A549 (cell line): ENCODE measurements around the gene PIF1. TPM values are rescaled to one million over a fixed set of nuclear protein-coding genes. Genes with fewer than 3 reads are reported as not detected.

ENCODE experiments used
- ATAC-seq, 2 experiments: fragments of 200-7000 bp in 1 of 2; fragments of >200 bp in 1 of 2; cut with Nextera tagmentation in 1 of 2; cut with Tn5 transposase in 1 of 2; 3 replicates each; pipeline versions ENCODE4 v1.8.0 to v1.9.1; 2018 to 2020; ENCODE audit warnings: mild to moderate bottlenecking in 1 of 2, moderate library complexity in 1 of 2
- CTCF ChIA-PET: fragments of 300-600 bp; sonication (Branson Sonifier 250); formaldehyde crosslinking; extraction: SDS; loops from one replicate; lab custom pipeline; 2021; ENCODE audit warnings: antibody characterized with exemption, inconsistent platforms; lab: Yijun Ruan, JAX
- POLR2A ChIA-PET: fragments of 350-600 bp; formaldehyde crosslinking; extraction: SDS; loops from one replicate; lab custom pipeline; 2021; ENCODE audit warnings: antibody characterized with exemption, inconsistent platforms; lab: Yijun Ruan, JAX
- DNase-seq, 2 experiments: peaks; one replicate each; pipeline versions ENCODE4 v3.0.0 to v3.0.0-alpha.2; 2011 to 2016; ENCODE audit warnings: low read depth in 1 of 2, low spot score in 1 of 2
- FAIRE-seq: peaks from 2 replicates; lab custom pipeline; 2011; peaks lifted over from hg19 to GRCh38; lab: Jason Lieb, UNC
- H3K27ac ChIP-seq, 2 experiments: fragments of >200 bp; sonication (Bioruptor Twin); formaldehyde crosslinking; 3 replicates each; pipeline ENCODE4 v1.5.1; 2016 to 2017
- H3K4me1 ChIP-seq: fragments of >200 bp; sonication (Bioruptor Twin); formaldehyde crosslinking; 3 replicates; pipeline ENCODE4 v1.6.1; 2016
- H3K4me2 ChIP-seq: fragments of >200 bp; sonication (Bioruptor Twin); formaldehyde crosslinking; 3 replicates; pipeline ENCODE4 v1.6.1; 2016
- H3K4me3 ChIP-seq: fragments of >200 bp; sonication (Bioruptor Twin); formaldehyde crosslinking; 3 replicates; pipeline ENCODE4 v1.5.1; 2016
- H3K9me3 ChIP-seq: fragments of >200 bp; sonication (Bioruptor Twin); formaldehyde crosslinking; 3 replicates; pipeline ENCODE4 v1.6.1; 2016
- CBX8 ChIP-seq: fragments of 200-600 bp; sonication (generic); IDR thresholded peaks from 2 replicates; pipeline ENCODE4 v1.6.1; 2016
- CEBPB ChIP-seq, 2 experiments: fragments of >200 bp in 1 of 2; sonication (Bioruptor Twin) in 1 of 2; formaldehyde crosslinking in 1 of 2; IDR thresholded peaks; 2 replicates each; pipeline ENCODE4 v1.6.1; 2012 to 2016
- CHD2 ChIP-seq: fragments of 150-350 bp; IDR thresholded peaks from 2 replicates; pipeline ENCODE4 v1.6.1; 2014; ENCODE audit warnings: low read length; ENCODE audit not compliant: partially characterized antibody
- EHF ChIP-seq: fragments of 250-450 bp; sonication (Bioruptor Pico); IDR thresholded peaks from 2 replicates; pipeline ENCODE4 v1.5.0; 2020; ENCODE audit warnings: mild to moderate bottlenecking
- EHMT2 ChIP-seq: fragments of 200-600 bp; sonication (generic); IDR thresholded peaks from 2 replicates; pipeline ENCODE4 v1.6.1; 2016; ENCODE audit warnings: antibody characterized with exemption, low read depth, mild to moderate bottlenecking, moderate library complexity
- EP300 ChIP-seq, 2 experiments: fragments of >200 bp; sonication (Bioruptor Twin); formaldehyde crosslinking; IDR thresholded peaks; 2 replicates in 1 of 2; 3 replicates in 1 of 2; pipeline ENCODE4 v1.6.1; 2016 to 2017
- FOSL2 ChIP-seq, 2 experiments: fragments of 450-650 bp in 1 of 2; fragments of >200 bp in 1 of 2; sonication (Bioruptor Twin) in 1 of 2; formaldehyde crosslinking; IDR thresholded peaks; 2 replicates each; pipeline versions ENCODE4 v1.5.0 to v1.6.1; 2016 to 2020; ENCODE audit warnings: mild to moderate bottlenecking in 1 of 2, moderate library complexity in 1 of 2
- FOXS1 ChIP-seq: fragments of 250-450 bp; sonication (Bioruptor Pico); IDR thresholded peaks from 2 replicates; pipeline ENCODE4 v1.5.0; 2020; ENCODE audit warnings: mild to moderate bottlenecking, moderate library complexity
- GATA3 ChIP-seq: IDR thresholded peaks from 2 replicates; pipeline ENCODE4 v1.6.1; 2012; ENCODE audit warnings: borderline replicate concordance
- HDAC2 ChIP-seq: fragments of 200-600 bp; sonication (generic); IDR thresholded peaks from 2 replicates; pipeline ENCODE4 v1.6.1; 2016
- HEYL ChIP-seq: fragments of 250-450 bp; sonication (Bioruptor Pico); IDR thresholded peaks from 2 replicates; pipeline ENCODE4 v1.8.0; 2021; ENCODE audit warnings: mild to moderate bottlenecking, moderate library complexity
- HOXA7 ChIP-seq: fragments of 250-450 bp; sonication (Bioruptor Pico); IDR thresholded peaks from 2 replicates; pipeline ENCODE4 v1.5.0; 2020; ENCODE audit warnings: mild to moderate bottlenecking, moderate library complexity
- KDM1A ChIP-seq: fragments of 200-600 bp; sonication (generic); IDR thresholded peaks from 2 replicates; pipeline ENCODE4 v1.6.1; 2016; ENCODE audit warnings: low read depth, mild to moderate bottlenecking
- KDM5A ChIP-seq: fragments of 200-600 bp; sonication (generic); IDR thresholded peaks from 2 replicates; pipeline ENCODE4 v1.6.1; 2016; ENCODE audit warnings: antibody characterized with exemption, mild to moderate bottlenecking
- MYC ChIP-seq: IDR thresholded peaks from 2 replicates; pipeline ENCODE4 v1.6.1; 2012; ENCODE audit warnings: mild to moderate bottlenecking, inconsistent platforms, low read length, improper control_type of control experiment, borderline replicate concordance
- NPAS2 ChIP-seq: fragments of 250-450 bp; sonication (Bioruptor Pico); IDR thresholded peaks from 2 replicates; pipeline ENCODE4 v1.8.0; 2022; ENCODE audit warnings: mild to moderate bottlenecking, moderate library complexity, borderline replicate concordance
- NR3C1 ChIP-seq: fragments of >200 bp; sonication (Bioruptor Twin); formaldehyde crosslinking; IDR thresholded peaks from 3 replicates; pipeline ENCODE4 v1.6.1; 2017
- PHF8 ChIP-seq: fragments of 200-600 bp; sonication (generic); IDR thresholded peaks from 2 replicates; pipeline ENCODE4 v1.6.1; 2016; ENCODE audit warnings: low read depth, mild to moderate bottlenecking, antibody characterized with exemption, moderate library complexity, borderline replicate concordance
- RAD21 ChIP-seq, 2 experiments: fragments of >200 bp in 1 of 2; sonication (Bioruptor Twin) in 1 of 2; formaldehyde crosslinking in 1 of 2; IDR thresholded peaks in 1 of 2; conservative IDR thresholded peaks in 1 of 2; 2 replicates in 1 of 2; 3 replicates in 1 of 2; pipeline ENCODE4 v1.6.1; 2012 to 2018; ENCODE audit warnings: inconsistent platforms in 1 of 2
- RARB ChIP-seq: fragments of 250-450 bp; sonication (Bioruptor Pico); IDR thresholded peaks from 2 replicates; pipeline ENCODE4 v1.8.0; 2021; ENCODE audit warnings: mild to moderate bottlenecking, moderate library complexity
- RCOR1 ChIP-seq: fragments of 150-350 bp; IDR thresholded peaks from 2 replicates; pipeline ENCODE4 v1.6.1; 2014; ENCODE audit warnings: antibody characterized with exemption, low read length, low read depth
- RNF2 ChIP-seq: fragments of 200-600 bp; sonication (generic); IDR thresholded peaks from 2 replicates; pipeline ENCODE4 v1.6.1; 2016; ENCODE audit warnings: low read depth, mild to moderate bottlenecking, antibody characterized with exemption, moderate library complexity, borderline replicate concordance
- SREBF2 ChIP-seq: fragments of 450-650 bp; IDR thresholded peaks from 2 replicates; pipeline ENCODE4 v1.6.1; 2014; ENCODE audit warnings: mild to moderate bottlenecking, moderate library complexity
- TFCP2L1 ChIP-seq: fragments of 250-450 bp; sonication (Bioruptor Pico); IDR thresholded peaks from 2 replicates; pipeline ENCODE4 v1.5.0; 2021; ENCODE audit warnings: mild to moderate bottlenecking
- ZNF302 ChIP-seq: fragments of 250-450 bp; sonication (Bioruptor Pico); IDR thresholded peaks from 2 replicates; pipeline ENCODE4 v1.9.0; 2021; ENCODE audit warnings: inconsistent platforms, mild to moderate bottlenecking, moderate library complexity
- ZSCAN20 ChIP-seq: fragments of 250-450 bp; sonication (Bioruptor Pico); IDR thresholded peaks from 2 replicates; pipeline ENCODE4 v1.8.0; 2022; ENCODE audit warnings: mild to moderate bottlenecking, moderate library complexity
- WGBS: methylation state at CpG from one replicate; pipeline ENCODE4 v1.1.6; 2017; ENCODE audit errors: missing lambda C conversion rate; 5-methylcytosine and 5-hydroxymethylcytosine counted together
- polyA plus RNA-seq, 4 experiments: library from polyadenylated mRNA; depleted of rRNA in 3 of 4; stranded (reverse); fragments of >200 nt; fragmentation: RNase III in 1 of 4; extraction: RNeasy Plus Mini Kit Qiagen cat#74134 plus additional on column Dnase treatment in 1 of 4; gene quantifications; 2 replicates in 3 of 4; 3 replicates in 1 of 4; pipeline ENCODE4 v1.2.3, GENCODE V29; 2011 to 2017
- TF ChIP-seq, protein P1 (sequence below): IDR thresholded peaks from 2 replicates; pipeline ENCODE4 v1.6.1; 2012
- TF ChIP-seq, protein P2 (sequence below): fragments of 450-650 bp; IDR thresholded peaks from 2 replicates; pipeline ENCODE4 v1.6.1; 2014; ENCODE audit warnings: antibody characterized with exemption
- TF ChIP-seq, protein P3 (sequence below): fragments of >200 bp; sonication (Bioruptor Twin); formaldehyde crosslinking; IDR thresholded peaks from 3 replicates; pipeline ENCODE4 v1.5.1; 2016
- TF ChIP-seq, protein P4 (sequence below): fragments of 250-450 bp; sonication (Bioruptor Pico); IDR thresholded peaks from 2 replicates; pipeline ENCODE4 v1.5.0; 2020; ENCODE audit warnings: low read depth, mild to moderate bottlenecking, moderate library complexity
- TF ChIP-seq, protein P5 (sequence below): fragments of 200-600 bp; sonication (generic); IDR thresholded peaks from 2 replicates; pipeline ENCODE4 v1.6.1; 2016; ENCODE audit warnings: antibody characterized with exemption, mild to moderate bottlenecking, moderate library complexity
- TF ChIP-seq, protein P6 (sequence below): fragments of >200 bp; sonication (Bioruptor Twin); formaldehyde crosslinking; IDR thresholded peaks from 2 replicates; pipeline ENCODE4 v1.6.1; 2016

Gene PIF1
- polyA plus RNA-seq, 2 of the 4 experiments (the other 2 are of a cell fraction): 8.5 to 24.9 TPM

DNA sequence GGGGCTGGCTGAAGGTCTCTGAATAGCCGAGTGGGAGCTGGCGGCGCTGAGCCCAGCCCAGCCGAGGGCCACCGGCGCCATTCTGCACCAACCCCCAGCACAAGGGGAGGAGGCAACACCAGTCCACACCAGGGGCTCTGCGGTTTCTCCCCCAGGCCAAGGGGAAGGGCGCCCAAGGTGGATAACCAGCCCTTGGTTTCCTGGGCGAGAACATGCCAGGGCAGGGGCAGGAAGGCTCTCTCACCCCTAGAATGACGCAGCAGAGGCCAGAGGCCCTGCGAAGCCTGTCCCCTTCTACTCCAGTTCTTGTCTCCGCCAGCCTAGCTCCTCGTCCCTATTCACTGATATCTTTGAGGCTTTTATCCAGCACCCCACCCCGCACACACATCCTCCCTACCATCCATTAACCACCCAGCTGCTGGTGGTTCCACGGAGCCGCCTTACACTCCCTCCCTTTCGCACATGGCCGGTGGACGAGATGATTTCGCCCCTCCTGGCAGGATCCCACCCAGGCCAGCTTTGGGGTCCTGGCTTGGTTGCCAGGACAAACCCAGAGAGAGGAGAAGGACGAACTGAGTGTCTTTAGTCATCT is 51.3 kb downstream of the PIF1 start:
- FAIRE-seq (no peak), ATAC-seq (peak in 1 of 2 experiments; percentile 17; a peak in 3 of 6 replicates), DNase-seq (no peak)
- Histone ChIP-seq H3K4me2 (peak overlapping the region; percentile 100), H3K4me1 (peaks cover 11% of the 10 kb centered on the region), H3K27ac (peak overlapping the region; percentile 92 to 93), H3K4me3 (peak overlapping the region; percentile 71), H3K9me3 (no peaks in the 10 kb centered on the region)
- TF ChIP-seq, protein P1, sequence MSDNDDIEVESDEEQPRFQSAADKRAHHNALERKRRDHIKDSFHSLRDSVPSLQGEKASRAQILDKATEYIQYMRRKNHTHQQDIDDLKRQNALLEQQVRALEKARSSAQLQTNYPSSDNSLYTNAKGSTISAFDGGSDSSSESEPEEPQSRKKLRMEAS: no peak
- TF ChIP-seq TFCP2L1 (CRISPR knock-in tag) (no peak), NR3C1 (no peak), RCOR1 (no peak), FOXS1 (no peak), HEYL (CRISPR knock-in tag) (no peak), EHMT2 (no peak), FOSL2 (IDR thresholded peaks at IDR 0.05) (no peak), FOSL2 (CRISPR knock-in tag; IDR thresholded peaks at IDR 0.05) (no peak), RNF2 (no peak), ZNF302 (CRISPR knock-in tag) (no peak), PHF8 (no peak), GATA3 (no peak), RAD21 (conservative IDR thresholded peaks at IDR 0.05 in 1 of 2, IDR thresholded peaks at IDR 0.05 in 1 of 2) (no peak), SREBF2 (no peak), MYC (no peak), EP300 (IDR thresholded peaks at IDR 0.05) (no peak), HDAC2 (no peak), KDM1A (no peak), CHD2 (no peak)
- TF ChIP-seq, protein P2, sequence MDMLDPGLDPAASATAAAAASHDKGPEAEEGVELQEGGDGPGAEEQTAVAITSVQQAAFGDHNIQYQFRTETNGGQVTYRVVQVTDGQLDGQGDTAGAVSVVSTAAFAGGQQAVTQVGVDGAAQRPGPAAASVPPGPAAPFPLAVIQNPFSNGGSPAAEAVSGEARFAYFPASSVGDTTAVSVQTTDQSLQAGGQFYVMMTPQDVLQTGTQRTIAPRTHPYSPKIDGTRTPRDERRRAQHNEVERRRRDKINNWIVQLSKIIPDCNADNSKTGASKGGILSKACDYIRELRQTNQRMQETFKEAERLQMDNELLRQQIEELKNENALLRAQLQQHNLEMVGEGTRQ: no peak
- CTCF ChIA-PET: interaction anchor here (0.7 to 1.9 kb wide), 4 partner anchors 10 to 43 kb away, joined by 3 to 8 read pairs (median 6); no protein-coding TSS in a partner anchor
- POLR2A ChIA-PET: no interaction called here
- 94% methylated on average over 21 of the region's 21 CpGs for WGBS

DNA sequence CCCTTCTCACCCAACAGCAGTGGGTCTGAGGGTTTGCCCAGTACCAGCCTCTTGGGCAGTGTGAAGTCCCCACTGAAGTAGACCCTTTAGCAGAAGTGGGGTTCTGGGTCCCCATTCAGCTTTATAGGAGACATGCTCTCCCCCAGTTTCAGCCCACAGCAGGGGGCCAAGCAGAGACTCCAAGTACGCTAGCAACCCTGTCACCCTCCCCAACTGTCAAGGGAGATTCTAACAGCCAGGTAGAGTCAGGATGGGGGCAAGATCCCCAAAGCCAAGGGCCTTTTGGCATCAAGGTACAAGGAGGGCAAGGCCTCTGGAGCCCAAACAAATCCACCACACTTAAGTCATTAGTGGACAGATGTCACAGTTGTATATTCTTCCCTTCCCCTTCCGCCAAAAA is 51.8 kb downstream of the PIF1 start:
- DNase-seq (no peak), FAIRE-seq (no peak), ATAC-seq (no peak)
- H3K27ac ChIP-seq: no peak overlapping the region
- 96% methylated on average over 2 of the region's 2 CpGs for whole genome bisulfite sequencing
- H3K4me2 ChIP-seq: no peak overlapping the region; the same call in 2 of the 3 replicates
- CTCF ChIA-PET: interaction anchor here (1.1 to 1.9 kb wide), 3 partner anchors 36 to 43 kb away, joined by 4 to 8 read pairs (median 8); no protein-coding TSS in a partner anchor
- no peaks in the 10 kb centered on the region for H3K9me3 ChIP-seq
- H3K4me3 ChIP-seq: no peak overlapping the region
- H3K4me1 ChIP-seq: peaks cover 11% of the 10 kb centered on the region
- POLR2A ChIA-PET: no interaction called here
- no peak for TF ChIP-seq KDM1A
- TF ChIP-seq KDM5A: no peak
- no peak for TF ChIP-seq NPAS2 (CRISPR knock-in tag)
- TF ChIP-seq, protein P3, sequence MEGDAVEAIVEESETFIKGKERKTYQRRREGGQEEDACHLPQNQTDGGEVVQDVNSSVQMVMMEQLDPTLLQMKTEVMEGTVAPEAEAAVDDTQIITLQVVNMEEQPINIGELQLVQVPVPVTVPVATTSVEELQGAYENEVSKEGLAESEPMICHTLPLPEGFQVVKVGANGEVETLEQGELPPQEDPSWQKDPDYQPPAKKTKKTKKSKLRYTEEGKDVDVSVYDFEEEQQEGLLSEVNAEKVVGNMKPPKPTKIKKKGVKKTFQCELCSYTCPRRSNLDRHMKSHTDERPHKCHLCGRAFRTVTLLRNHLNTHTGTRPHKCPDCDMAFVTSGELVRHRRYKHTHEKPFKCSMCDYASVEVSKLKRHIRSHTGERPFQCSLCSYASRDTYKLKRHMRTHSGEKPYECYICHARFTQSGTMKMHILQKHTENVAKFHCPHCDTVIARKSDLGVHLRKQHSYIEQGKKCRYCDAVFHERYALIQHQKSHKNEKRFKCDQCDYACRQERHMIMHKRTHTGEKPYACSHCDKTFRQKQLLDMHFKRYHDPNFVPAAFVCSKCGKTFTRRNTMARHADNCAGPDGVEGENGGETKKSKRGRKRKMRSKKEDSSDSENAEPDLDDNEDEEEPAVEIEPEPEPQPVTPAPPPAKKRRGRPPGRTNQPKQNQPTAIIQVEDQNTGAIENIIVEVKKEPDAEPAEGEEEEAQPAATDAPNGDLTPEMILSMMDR: no peak
- TF ChIP-seq CEBPB (IDR thresholded peaks at IDR 0.05): no peak
- TF ChIP-seq CBX8: no peak
- TF ChIP-seq, protein P4, sequence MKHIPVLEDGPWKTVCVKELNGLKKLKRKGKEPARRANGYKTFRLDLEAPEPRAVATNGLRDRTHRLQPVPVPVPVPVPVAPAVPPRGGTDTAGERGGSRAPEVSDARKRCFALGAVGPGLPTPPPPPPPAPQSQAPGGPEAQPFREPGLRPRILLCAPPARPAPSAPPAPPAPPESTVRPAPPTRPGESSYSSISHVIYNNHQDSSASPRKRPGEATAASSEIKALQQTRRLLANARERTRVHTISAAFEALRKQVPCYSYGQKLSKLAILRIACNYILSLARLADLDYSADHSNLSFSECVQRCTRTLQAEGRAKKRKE: no peak
- TF ChIP-seq, protein P1: no peak
- TF ChIP-seq, protein P5, sequence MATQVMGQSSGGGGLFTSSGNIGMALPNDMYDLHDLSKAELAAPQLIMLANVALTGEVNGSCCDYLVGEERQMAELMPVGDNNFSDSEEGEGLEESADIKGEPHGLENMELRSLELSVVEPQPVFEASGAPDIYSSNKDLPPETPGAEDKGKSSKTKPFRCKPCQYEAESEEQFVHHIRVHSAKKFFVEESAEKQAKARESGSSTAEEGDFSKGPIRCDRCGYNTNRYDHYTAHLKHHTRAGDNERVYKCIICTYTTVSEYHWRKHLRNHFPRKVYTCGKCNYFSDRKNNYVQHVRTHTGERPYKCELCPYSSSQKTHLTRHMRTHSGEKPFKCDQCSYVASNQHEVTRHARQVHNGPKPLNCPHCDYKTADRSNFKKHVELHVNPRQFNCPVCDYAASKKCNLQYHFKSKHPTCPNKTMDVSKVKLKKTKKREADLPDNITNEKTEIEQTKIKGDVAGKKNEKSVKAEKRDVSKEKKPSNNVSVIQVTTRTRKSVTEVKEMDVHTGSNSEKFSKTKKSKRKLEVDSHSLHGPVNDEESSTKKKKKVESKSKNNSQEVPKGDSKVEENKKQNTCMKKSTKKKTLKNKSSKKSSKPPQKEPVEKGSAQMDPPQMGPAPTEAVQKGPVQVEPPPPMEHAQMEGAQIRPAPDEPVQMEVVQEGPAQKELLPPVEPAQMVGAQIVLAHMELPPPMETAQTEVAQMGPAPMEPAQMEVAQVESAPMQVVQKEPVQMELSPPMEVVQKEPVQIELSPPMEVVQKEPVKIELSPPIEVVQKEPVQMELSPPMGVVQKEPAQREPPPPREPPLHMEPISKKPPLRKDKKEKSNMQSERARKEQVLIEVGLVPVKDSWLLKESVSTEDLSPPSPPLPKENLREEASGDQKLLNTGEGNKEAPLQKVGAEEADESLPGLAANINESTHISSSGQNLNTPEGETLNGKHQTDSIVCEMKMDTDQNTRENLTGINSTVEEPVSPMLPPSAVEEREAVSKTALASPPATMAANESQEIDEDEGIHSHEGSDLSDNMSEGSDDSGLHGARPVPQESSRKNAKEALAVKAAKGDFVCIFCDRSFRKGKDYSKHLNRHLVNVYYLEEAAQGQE: no peak
- TF ChIP-seq ZSCAN20 (CRISPR knock-in tag): no peak
- TF ChIP-seq HOXA7 (CRISPR knock-in tag): no peak
- TF ChIP-seq, protein P6, sequence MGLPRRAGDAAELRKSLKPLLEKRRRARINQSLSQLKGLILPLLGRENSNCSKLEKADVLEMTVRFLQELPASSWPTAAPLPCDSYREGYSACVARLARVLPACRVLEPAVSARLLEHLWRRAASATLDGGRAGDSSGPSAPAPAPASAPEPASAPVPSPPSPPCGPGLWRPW: no peak
- TF ChIP-seq EHF (CRISPR knock-in tag): no peak
- TF ChIP-seq RARB (CRISPR knock-in tag): no peak
